ENCODE measurements around the gene OR5AK2. TPM values are rescaled to one million over a fixed set of nuclear protein-coding genes. Genes with fewer than 3 reads are reported as not detected.

The OR5AK2 gene
- total RNA-seq, 2 experiments from 2014 or later, result not detected

GRCh38 chr11:57031556-57031955 is 42.8 kb downstream of the OR5AK2 start:
- CTCF ChIA-PET, result no interaction called here
- DNase-seq (no peak), ATAC-seq (no peak)
- no peaks in the 10 kb centered on the region for H3K4me1 Mint-ChIP-seq
- no peaks in the 10 kb centered on the region for H3K9me3 Mint-ChIP-seq (ENCODE audit: low read depth)
- no peak overlapping the region for H3K27ac Mint-ChIP-seq
- no peak overlapping the region for H3K4me3 Mint-ChIP-seq
- no peaks in the 10 kb centered on the region for H3K36me3 Mint-ChIP-seq
- no peaks in the 10 kb centered on the region for H3K27me3 Mint-ChIP-seq

Other genes starting within 250 kb of the OR5AK2 start
- not detected for gene OR9G4, start 240.2 kb upstream of the OR5AK2 start, total RNA-seq
- not detected for gene LRRC55, start 193.0 kb downstream of the OR5AK2 start, total RNA-seq
- not detected for gene APLNR, start 248.3 kb downstream of the OR5AK2 start, total RNA-seq

Measured in activated CD8-positive, alpha-beta memory T cell treated with anti-CD3 and anti-CD28 coated beads, Interleukin-2, amount 10 ng/mL, durations not matched to agents 7 days and 5 days (primary cell).